Kasumi-1 (cell line): ENCODE data around the gene NCS1.
A peak's percentile ranks its signal among the peaks of the same experiment; 100 is the strongest.

Source experiments
- DNase-seq, 2 experiments: peaks; one replicate each; lab custom pipeline; 2025; lab: John Stamatoyannopoulos, UW

Gene NCS1

DNA sequence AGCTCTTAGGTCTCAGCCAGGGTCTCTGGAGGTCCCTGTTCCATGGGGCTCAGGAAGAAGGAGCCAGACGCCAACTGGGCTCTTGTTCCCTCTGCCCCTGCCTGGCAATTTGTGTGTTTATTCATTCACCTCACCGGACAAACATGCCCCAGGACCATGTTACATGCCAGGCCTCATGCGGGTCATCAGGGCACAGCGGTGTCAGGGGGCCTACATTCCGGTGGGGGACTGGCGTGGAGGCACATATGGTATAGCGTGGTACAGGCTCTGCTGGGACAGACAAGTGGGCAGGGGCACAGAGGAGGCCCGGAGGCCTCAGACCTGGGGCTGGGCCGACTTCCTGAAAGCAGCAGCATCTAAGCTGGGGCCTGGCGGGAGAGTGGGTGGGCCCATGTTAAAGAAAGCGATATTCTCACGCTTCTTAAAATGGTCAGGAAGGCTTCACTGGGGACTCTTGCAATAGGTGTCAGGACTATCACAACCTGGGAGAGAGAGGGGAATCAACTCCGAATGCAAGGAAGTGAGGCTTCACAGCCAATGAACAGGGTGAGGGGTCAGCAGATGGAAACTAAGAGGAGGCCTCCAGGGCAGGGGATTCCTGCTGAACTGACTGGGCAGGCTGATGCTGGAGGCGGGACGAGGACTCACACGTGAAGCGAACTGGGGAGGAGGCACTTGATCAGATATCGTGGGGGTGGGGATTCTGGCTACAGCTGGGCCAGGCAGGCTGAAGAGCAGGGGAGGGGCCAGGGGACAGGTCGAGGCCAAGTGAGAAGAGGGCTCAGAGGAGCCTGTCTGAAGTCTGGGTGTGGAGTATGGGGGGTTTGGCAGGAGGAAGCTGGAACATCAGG is 41.9 kb downstream of the NCS1 start:
- no peak for DNase-seq

DNA sequence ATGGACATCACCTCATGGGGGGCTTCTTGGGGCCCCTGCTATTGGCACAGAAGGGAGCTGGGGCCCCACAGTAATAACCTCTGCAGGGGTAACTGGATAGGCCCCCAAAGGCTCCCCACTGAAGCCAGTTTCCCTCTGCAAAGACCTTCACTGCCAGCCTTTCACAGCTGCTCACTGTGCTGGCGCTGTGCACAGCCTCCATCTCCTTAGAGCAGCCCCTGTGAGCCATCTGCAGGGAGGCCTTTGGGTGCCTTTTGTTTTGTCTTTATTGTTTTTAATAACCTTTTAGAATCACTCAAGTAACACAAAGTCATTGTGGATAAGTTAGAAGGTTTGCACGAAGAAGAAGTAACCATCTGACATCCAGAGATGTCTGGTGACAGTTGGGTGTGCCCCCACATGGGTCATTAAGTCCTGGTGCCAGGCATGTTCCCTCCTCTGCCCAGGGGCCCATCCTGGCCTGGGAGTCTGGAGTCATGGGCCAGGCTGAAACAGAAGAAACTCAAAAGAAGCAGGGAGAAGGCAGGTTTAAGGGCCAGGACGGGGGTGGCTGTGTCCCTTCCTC is 42.7 kb downstream of the NCS1 start:
- DNase-seq: no peak

DNA sequence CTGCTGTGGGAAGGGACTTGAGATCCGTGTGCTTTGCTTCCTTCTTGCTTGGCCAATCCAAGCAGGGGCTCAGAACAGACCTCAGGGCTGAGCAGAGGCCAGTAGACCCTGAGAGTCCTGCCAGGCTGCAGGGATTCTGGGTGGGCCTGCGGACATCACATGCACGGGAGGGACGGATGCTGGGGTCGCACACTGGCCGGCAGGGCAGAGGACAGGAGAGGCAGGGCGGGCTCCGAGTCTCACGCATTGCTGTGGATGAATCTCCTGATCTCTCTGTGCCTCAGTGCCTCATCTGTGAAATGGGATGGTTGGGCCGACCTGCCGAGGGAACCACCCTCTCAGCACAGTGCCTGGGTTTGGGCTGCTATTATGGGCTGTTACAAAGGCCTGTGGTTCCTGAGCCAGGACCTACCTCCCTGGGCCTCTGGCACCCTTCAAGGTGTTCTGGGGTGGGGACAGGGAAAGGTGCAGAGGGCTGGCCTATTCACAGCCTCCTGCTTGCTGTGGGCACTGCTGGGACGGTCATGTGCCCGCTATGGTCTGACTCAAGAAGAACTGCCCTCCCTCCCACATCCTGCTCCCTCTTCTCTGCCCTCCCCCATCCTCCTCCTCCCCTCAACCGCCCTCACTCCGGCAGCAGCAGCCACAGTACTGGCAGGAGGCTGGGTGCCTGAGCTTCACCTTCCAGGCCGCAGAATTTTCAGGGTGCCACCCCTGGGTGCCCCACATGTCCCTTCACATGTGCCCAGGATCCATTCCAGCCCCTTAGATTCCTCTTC is 43.3 kb downstream of the NCS1 start:
- DNase-seq: no peak

DNA sequence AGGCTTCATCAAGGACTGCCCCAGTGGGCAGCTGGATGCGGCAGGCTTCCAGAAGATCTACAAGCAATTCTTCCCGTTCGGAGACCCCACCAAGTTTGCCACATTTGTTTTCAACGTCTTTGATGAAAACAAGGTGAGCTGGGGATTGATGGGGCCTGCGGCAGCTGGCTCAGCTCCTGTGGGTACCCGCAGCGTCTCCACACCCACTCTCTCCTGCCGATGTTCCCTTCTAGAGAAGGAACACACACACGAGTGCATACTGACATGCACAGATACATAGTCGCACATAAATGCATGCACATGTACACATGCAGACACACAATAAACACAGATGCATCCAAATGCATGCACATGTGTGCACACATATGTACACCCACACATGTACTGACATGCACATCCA is 45.6 kb downstream of the NCS1 start:
- DNase-seq: no peak

- DNase-seq: no peak
These were observed 47.5 kb downstream of the NCS1 start for GRCh38 chr9:130219661-130220096.

- DNase-seq: no peak
These were observed 48.1 kb downstream of the NCS1 start for GRCh38 chr9:130220352-130220751.

DNA sequence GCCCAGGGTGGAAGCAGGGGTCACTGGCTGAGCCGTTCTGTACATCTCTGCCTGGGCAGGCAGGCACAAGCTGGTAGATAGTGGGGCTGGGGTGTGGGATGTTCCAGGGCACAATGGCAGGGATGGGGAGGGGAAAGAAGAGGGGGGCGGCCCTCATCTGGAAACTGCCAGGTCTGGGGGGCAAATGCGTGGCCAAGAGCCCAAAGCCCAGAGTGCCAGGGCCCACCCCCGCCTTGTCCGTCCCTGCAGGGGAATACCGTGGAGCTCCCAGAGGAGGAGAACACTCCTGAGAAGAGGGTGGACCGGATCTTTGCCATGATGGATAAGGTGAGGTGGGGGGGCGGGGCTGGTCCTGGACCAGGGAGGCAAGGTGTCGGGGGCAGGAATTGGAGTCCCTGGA is 50.6 kb downstream of the NCS1 start:
- no peak for DNase-seq

- no peak for DNase-seq
These were observed 52.9 kb downstream of the NCS1 start for GRCh38 chr9:130225071-130225470.

GRCh38 chr9:130225586-130225985 is 53.4 kb downstream of the NCS1 start:
- DNase-seq: no peak

- DNase-seq: no peak
These were observed 53.9 kb downstream of the NCS1 start for GRCh38 chr9:130226112-130226511.

DNA sequence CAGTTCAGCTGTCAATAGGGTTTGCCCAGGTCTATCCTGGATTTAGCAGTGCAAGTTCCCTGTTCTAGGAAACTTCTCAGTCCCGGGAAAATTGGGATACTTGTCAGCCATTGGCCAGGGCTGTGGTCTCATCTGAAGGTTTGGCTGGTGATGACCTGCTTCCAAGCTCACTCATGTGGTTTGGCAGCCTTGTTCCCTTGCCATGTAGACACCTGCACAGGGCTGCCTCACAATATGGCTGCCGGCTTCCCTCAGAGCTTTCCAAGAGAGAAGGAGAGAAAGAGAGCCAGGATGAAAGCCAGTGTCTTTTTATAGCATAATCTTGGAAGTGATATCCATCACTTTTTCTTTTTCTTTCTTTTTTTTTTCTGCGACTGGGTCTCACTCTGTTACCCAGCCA is 55.6 kb downstream of the NCS1 start:
- no peak for DNase-seq

DNA sequence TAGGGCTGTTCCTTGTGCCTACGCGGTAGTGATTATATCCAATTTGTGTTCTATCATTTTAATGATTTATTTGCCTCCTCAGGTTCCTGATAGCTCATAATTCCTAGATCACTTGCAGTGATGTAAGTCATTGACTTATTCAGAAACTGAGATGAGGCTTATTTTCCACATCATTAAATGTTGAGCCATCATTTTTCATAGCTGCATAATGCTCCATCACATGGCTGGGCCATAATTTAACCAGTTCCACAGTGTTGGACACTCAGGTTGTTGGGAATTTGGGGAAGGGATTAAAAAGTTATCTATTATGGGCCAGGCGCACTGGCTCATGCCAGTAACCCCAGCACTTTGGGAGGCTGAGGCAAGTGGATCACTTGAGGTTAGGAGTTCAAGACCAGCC is 57.6 kb downstream of the NCS1 start:
- DNase-seq: no peak

GRCh38 chr9:130230631-130231030 is 58.4 kb downstream of the NCS1 start:
- DNase-seq: no peak

GRCh38 chr9:130232899-130233586 is 60.8 kb downstream of the NCS1 start:
- no peak for DNase-seq

GRCh38 chr9:130233587-130233945 is 61.4 kb downstream of the NCS1 start:
- no peak for DNase-seq

GRCh38 chr9:130234340-130235260 is 62.4 kb downstream of the NCS1 start:
- DNase-seq: no peak

DNA sequence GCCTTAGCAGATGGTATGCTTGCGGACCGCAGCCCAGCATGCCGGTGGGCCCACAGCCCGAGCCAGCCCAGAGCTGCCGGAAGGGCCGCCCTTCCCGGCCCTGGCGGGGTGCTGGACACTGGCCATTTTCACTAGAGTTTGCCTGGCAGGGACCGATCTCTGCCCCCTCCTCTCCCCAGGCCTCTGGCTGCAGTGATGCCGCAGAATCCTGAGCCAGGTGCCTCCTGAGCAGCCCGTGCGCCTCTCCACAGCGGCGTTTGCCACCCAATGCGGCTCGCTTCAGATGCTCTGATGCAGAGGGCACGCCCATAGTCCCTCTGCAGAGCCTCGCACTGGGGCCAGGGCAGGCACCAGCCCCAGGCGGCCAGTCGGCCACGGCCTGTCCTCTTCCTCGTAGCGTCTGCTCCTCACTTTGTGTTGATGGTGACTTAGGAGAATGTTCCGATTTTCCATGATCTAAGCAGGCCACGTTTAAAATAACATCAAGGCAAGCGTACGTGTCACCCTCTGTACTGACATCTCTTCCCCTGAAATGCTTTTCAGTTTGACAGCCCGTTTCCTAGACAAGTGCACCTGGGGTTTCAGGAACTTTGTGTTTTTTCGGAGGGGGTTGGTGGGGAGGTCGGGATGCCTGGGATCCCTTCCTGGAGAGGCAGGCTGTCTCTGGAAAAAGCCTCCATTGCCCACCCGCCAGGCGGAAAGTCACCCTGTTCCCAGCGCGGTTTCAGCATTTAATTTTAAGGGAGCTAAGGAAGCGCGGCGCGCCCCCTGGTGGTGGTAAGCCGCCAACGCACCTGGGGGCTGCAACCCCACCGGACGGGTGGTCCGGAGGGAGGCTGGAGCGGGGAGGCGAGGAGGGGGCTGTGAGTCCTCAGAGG is 63.6 kb downstream of the NCS1 start:
- DNase-seq: peak; percentile 42 to 52

- DNase-seq: no peak
These were observed 64.3 kb downstream of the NCS1 start for GRCh38 chr9:130236436-130236985.

DNA sequence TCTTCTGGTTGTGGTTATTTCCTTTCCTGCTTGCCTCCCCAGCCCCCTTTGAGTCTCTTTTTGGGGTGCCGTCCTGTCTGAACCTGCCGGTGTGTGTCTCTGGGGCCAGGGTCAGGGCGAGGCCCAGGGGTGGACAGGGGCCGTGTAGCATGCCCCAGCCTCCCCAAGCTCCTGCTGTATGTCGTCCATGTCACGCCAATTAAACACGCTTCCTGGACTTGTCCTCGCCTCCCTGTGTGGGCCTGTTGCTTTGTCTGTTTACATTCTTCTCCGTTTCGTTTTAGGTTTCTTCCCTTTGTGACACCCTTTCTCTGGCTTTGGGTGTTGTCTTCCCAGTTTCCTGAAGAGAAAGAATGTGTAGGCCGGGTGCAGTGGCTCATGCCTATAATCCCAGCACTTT is 64.9 kb downstream of the NCS1 start:
- DNase-seq: no peak
